ENCODE results near the gene SKIC3.

Gene SKIC3

GRCh38 chr5:95533761-95534160 is 21.0 kb downstream of the SKIC3 start:
- 0 out of 2 replicates have a peak, but pooled peaks cover under 1% of the 10 kb centered on the region for H3K79me2 ChIP-seq (ENCODE audit: control insufficient read depth, low read length)
- no peak overlapping the region for H3K4me2 ChIP-seq (ENCODE audit: low read length)
- TF ChIP-seq, protein P1, sequence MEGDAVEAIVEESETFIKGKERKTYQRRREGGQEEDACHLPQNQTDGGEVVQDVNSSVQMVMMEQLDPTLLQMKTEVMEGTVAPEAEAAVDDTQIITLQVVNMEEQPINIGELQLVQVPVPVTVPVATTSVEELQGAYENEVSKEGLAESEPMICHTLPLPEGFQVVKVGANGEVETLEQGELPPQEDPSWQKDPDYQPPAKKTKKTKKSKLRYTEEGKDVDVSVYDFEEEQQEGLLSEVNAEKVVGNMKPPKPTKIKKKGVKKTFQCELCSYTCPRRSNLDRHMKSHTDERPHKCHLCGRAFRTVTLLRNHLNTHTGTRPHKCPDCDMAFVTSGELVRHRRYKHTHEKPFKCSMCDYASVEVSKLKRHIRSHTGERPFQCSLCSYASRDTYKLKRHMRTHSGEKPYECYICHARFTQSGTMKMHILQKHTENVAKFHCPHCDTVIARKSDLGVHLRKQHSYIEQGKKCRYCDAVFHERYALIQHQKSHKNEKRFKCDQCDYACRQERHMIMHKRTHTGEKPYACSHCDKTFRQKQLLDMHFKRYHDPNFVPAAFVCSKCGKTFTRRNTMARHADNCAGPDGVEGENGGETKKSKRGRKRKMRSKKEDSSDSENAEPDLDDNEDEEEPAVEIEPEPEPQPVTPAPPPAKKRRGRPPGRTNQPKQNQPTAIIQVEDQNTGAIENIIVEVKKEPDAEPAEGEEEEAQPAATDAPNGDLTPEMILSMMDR (IDR thresholded peaks at IDR 0.05; ENCODE audit: low read depth, low read length, poor library complexity, severe bottlenecking), result no peak
- no peak for TF ChIP-seq EZH2phosphoT487 (IDR thresholded peaks at IDR 0.05; ENCODE audit: borderline replicate concordance, low read length)

DNA sequence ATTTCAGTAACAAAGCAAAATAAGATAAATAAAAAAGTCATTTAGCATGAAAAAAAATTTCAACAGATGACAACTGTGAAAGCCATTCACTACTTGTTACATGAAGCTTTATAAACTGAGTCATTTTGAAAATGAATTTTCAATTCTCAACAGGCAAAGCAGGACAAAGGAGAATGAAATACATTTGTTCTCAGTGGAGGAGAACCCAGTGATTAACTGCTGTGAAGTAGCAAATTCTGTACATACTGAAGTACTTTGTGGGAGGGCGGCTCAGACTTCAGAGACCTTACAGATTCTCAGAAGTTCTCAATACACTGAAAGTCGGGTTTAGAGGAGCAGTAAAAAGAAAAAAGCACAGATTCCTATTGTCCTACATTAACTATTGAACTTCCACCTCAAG is 21.7 kb downstream of the SKIC3 start:
- Histone ChIP-seq H3K27me3 (ENCODE audit: control insufficient read depth, low read length) (no peaks in the 10 kb centered on the region), H4K20me1 (ENCODE audit: control insufficient read depth, insufficient read depth, low read depth, low read length) (no peaks in the 10 kb centered on the region), H3F3A (ENCODE audit: control insufficient read depth, insufficient read depth) (no peaks in the 10 kb centered on the region), H3K36me3 (ENCODE audit: control insufficient read depth, low read length) (peaks cover 70% of the 10 kb centered on the region), H3K4me2 (ENCODE audit: low read length) (no peak overlapping the region), H3K9me2 (replicated peaks; ENCODE audit: control insufficient read depth, low read length) (no peaks in the 10 kb centered on the region), H3K9me3 (ENCODE audit: control insufficient read depth, insufficient read depth, low read length) (no peaks in the 10 kb centered on the region), H3K4me1 (ENCODE audit: control insufficient read depth, low read length) (peaks cover 9% of the 10 kb centered on the region), H3K4me3 (ENCODE audit: low read length) (no peak overlapping the region), H3K79me2 (ENCODE audit: control insufficient read depth, low read length) (no peaks in the 10 kb centered on the region), H3K27ac (ENCODE audit: low read depth, low read length) (no peak overlapping the region)
- TF ChIP-seq EZH2phosphoT487 (IDR thresholded peaks at IDR 0.05; ENCODE audit: borderline replicate concordance, low read length), result no peak
- TF ChIP-seq, protein P1 (IDR thresholded peaks at IDR 0.05; ENCODE audit: low read depth, low read length, poor library complexity, severe bottlenecking), result no peak

More at GRCh38 chr5:95533761-95534160, 21.0 kb downstream of the SKIC3 start:
- Histone ChIP-seq H3F3A (ENCODE audit: control insufficient read depth, insufficient read depth) (no peaks in the 10 kb centered on the region), H3K27ac (ENCODE audit: low read depth, low read length) (no peak overlapping the region), H3K27me3 (ENCODE audit: control insufficient read depth, low read length) (no peaks in the 10 kb centered on the region), H3K4me3 (ENCODE audit: low read length) (no peak overlapping the region), H3K4me1 (ENCODE audit: control insufficient read depth, low read length) (peaks cover 9% of the 10 kb centered on the region), H3K9me2 (replicated peaks; ENCODE audit: control insufficient read depth, low read length) (no peaks in the 10 kb centered on the region), H4K20me1 (ENCODE audit: control insufficient read depth, insufficient read depth, low read depth, low read length) (no peaks in the 10 kb centered on the region), H3K9me3 (ENCODE audit: control insufficient read depth, insufficient read depth, low read length) (no peaks in the 10 kb centered on the region), H3K36me3 (ENCODE audit: control insufficient read depth, low read length) (peaks cover 67% of the 10 kb centered on the region)

GRCh38 chr5:95532415-95532814 is 22.4 kb downstream of the SKIC3 start:
- Histone ChIP-seq H3F3A (ENCODE audit: control insufficient read depth, insufficient read depth) (no peaks in the 10 kb centered on the region), H4K20me1 (ENCODE audit: control insufficient read depth, insufficient read depth, low read depth, low read length) (no peaks in the 10 kb centered on the region), H3K4me3 (ENCODE audit: low read length) (no peak overlapping the region), H3K27me3 (ENCODE audit: control insufficient read depth, low read length) (no peaks in the 10 kb centered on the region), H3K9me3 (ENCODE audit: control insufficient read depth, insufficient read depth, low read length) (no peaks in the 10 kb centered on the region), H3K36me3 (ENCODE audit: control insufficient read depth, low read length) (peaks cover 73% of the 10 kb centered on the region), H3K9me2 (replicated peaks; ENCODE audit: control insufficient read depth, low read length) (no peaks in the 10 kb centered on the region), H3K4me2 (ENCODE audit: low read length) (no peak overlapping the region), H3K79me2 (ENCODE audit: control insufficient read depth, low read length) (no peaks in the 10 kb centered on the region), H3K27ac (ENCODE audit: low read depth, low read length) (no peak overlapping the region), H3K4me1 (ENCODE audit: control insufficient read depth, low read length) (peaks cover 9% of the 10 kb centered on the region)
- TF ChIP-seq EZH2phosphoT487 (IDR thresholded peaks at IDR 0.05; ENCODE audit: borderline replicate concordance, low read length), result no peak
- TF ChIP-seq, protein P1 (IDR thresholded peaks at IDR 0.05; ENCODE audit: low read depth, low read length, poor library complexity, severe bottlenecking), result no peak

Measured in DOHH2 (cell line).